ENCODE measurements around the gene FADS3. TPM values are rescaled to one million over a fixed set of nuclear protein-coding genes. Genes with fewer than 3 reads are reported as not detected.

FADS3 gene
- total and polyA plus RNA-seq, 7 experiments from 2014 or later: 0.31 to 8.6 (median 2.1) TPM

GRCh38 chr11:61833926-61834277 lies 57.4 kb downstream of the FADS3 start:
- intact Hi-C loops (cut with micrococcal nuclease): loop anchor here in 1 of 2 donors (1.0 to 5.0 kb wide), 2 partner anchors 42 to 288 kb away; partner anchors contain the start of genes FEN1, INCENP and TMEM258
- no peak for ATAC-seq
- H3K9me3 Mint-ChIP-seq: peaks cover 0 to 5% (median 0%) of the 10 kb centered on the region in 11 donors

GRCh38 chr11:61833471-61833870 lies 57.9 kb downstream of the FADS3 start:
- ChIA-PET POLR2A (interaction anchor here (1.1 to 1.2 kb wide), 2 partner anchors 18 to 42 kb away, joined by 3 to 5 read pairs; no protein-coding TSS in a partner anchor), CTCF (no interaction called here)
- ATAC-seq (peak; percentile 53), DNase-seq (peak in 4 of 9 donors; percentile 20 to 60 (median 26))
- H3K36me3 ChIP-seq (ENCODE audit: control insufficient read depth in 2 of 3, insufficient read depth in 3 of 3, low read length in 3 of 3): no peaks in the 10 kb centered on the region
- H3K27ac Mint-ChIP-seq: peak overlapping the region; percentile 27 to 98 (median 79)
- peaks cover 16 to 22% of the 10 kb centered on the region in 2 donors for H3K4me1 ChIP-seq (ENCODE audit: control insufficient read depth in 2 of 2, insufficient read depth in 2 of 2, low read length in 2 of 2)
- H3K9me3 Mint-ChIP-seq: peaks cover 0 to 5% (median 0%) of the 10 kb centered on the region in 11 donors
- intact Hi-C loops (cut with micrococcal nuclease): loop anchor here in 1 of 2 donors (5.0 kb wide), 1 partner anchor 289 kb away; the partner anchor contains the start of gene INCENP
- H3K27ac ChIP-seq (ENCODE audit: low read depth, low read length): peak overlapping the region; percentile 30
- H3K9me3 ChIP-seq (ENCODE audit: control insufficient read depth in 2 of 3, low read length in 3 of 3): no peaks in the 10 kb centered on the region
- peaks cover 0 to 17% (median 3%) of the 10 kb centered on the region in 5 donors for H3K36me3 Mint-ChIP-seq
- H3K4me3 Mint-ChIP-seq: peak overlapping the region in 8 of 10 donors; percentile 16 to 84 (median 54)
- no peak overlapping the region for H3K4me3 ChIP-seq (ENCODE audit: low read length)
- no peaks in the 10 kb centered on the region for H3K27me3 ChIP-seq (ENCODE audit: control insufficient read depth in 2 of 2, insufficient read depth in 2 of 2, low read length in 2 of 2)
- H3K27me3 Mint-ChIP-seq: peaks cover 0 to 41% (median 29%) of the 10 kb centered on the region in 5 donors
- peaks cover 30 to 72% (median 41%) of the 10 kb centered on the region in 7 donors for H3K4me1 Mint-ChIP-seq

More at GRCh38 chr11:61833926-61834277, 57.4 kb downstream of the FADS3 start:
- DNase-seq: no peak
- peak overlapping the region in 8 of 9 donors; percentile 27 to 98 (median 80) for H3K27ac Mint-ChIP-seq
- peaks cover 0 to 41% (median 27%) of the 10 kb centered on the region in 5 donors for H3K27me3 Mint-ChIP-seq
- no peak overlapping the region for H3K4me3 ChIP-seq (ENCODE audit: low read length)
- ChIA-PET CTCF (no interaction called here), POLR2A (interaction anchor here (0.5 to 1.2 kb wide), 3 partner anchors 18 to 106 kb away, joined by 3 to 5 read pairs (median 3); no protein-coding TSS in a partner anchor)
- peak overlapping the region in 9 of 10 donors; percentile 16 to 84 (median 52) for H3K4me3 Mint-ChIP-seq
- H3K36me3 Mint-ChIP-seq: peaks cover 0 to 21% (median 3%) of the 10 kb centered on the region in 5 donors
- peaks cover 15 to 20% of the 10 kb centered on the region in 2 donors for H3K4me1 ChIP-seq (ENCODE audit: control insufficient read depth in 2 of 2, insufficient read depth in 2 of 2, low read length in 2 of 2)
- H3K4me1 Mint-ChIP-seq: peaks cover 26 to 72% (median 41%) of the 10 kb centered on the region in 7 donors
- no peaks in the 10 kb centered on the region for H3K9me3 ChIP-seq (ENCODE audit: control insufficient read depth in 2 of 3, low read length in 3 of 3)
- no peaks in the 10 kb centered on the region for H3K27me3 ChIP-seq (ENCODE audit: control insufficient read depth in 2 of 2, insufficient read depth in 2 of 2, low read length in 2 of 2)
- peak overlapping the region; percentile 30 for H3K27ac ChIP-seq (ENCODE audit: low read depth, low read length)
- H3K36me3 ChIP-seq (ENCODE audit: control insufficient read depth in 2 of 3, insufficient read depth in 3 of 3, low read length in 3 of 3): no peaks in the 10 kb centered on the region

GRCh38 chr11:61832754-61833153 lies 58.6 kb downstream of the FADS3 start:
- Histone ChIP-seq H3K9me3 (ENCODE audit: control insufficient read depth in 2 of 3, low read length in 3 of 3) (no peaks in the 10 kb centered on the region), H3K4me3 (ENCODE audit: low read length) (no peak overlapping the region), H3K4me1 (ENCODE audit: control insufficient read depth in 2 of 2, insufficient read depth in 2 of 2, low read length in 2 of 2) (peaks cover 16 to 24% of the 10 kb centered on the region in 2 donors), H3K27ac (ENCODE audit: low read depth, low read length) (no peak overlapping the region), H3K27me3 (ENCODE audit: control insufficient read depth in 2 of 2, insufficient read depth in 2 of 2, low read length in 2 of 2) (no peaks in the 10 kb centered on the region), H3K36me3 (ENCODE audit: control insufficient read depth in 2 of 3, insufficient read depth in 3 of 3, low read length in 3 of 3) (no peaks in the 10 kb centered on the region)
- no peak for ATAC-seq
- Mint-ChIP-seq H3K4me3 (peak overlapping the region in 3 of 10 donors; percentile 16 to 84 (median 34)), H3K27me3 (peaks cover 0 to 41% (median 30%) of the 10 kb centered on the region in 5 donors), H3K27ac (peak overlapping the region in 3 of 9 donors; percentile 60 to 98 (median 94)), H3K4me1 (peaks cover 32 to 72% (median 41%) of the 10 kb centered on the region in 7 donors), H3K9me3 (peaks cover 0 to 5% (median 0%) of the 10 kb centered on the region in 11 donors), H3K36me3 (peaks cover 0 to 15% (median 3%) of the 10 kb centered on the region in 5 donors)
- intact Hi-C loops (cut with micrococcal nuclease): loop anchor here in 1 of 2 donors (5.0 kb wide), 1 partner anchor 290 kb away; the partner anchor contains the start of gene INCENP
- DNase-seq: no peak
- POLR2A ChIA-PET: no interaction called here
- CTCF ChIA-PET: no interaction called here

GRCh38 chr11:61832207-61832606 lies 59.1 kb downstream of the FADS3 start:
- Histone ChIP-seq H3K9me3 (ENCODE audit: control insufficient read depth in 2 of 3, low read length in 3 of 3) (no peaks in the 10 kb centered on the region), H3K4me1 (ENCODE audit: control insufficient read depth in 2 of 2, insufficient read depth in 2 of 2, low read length in 2 of 2) (peaks cover 16 to 24% of the 10 kb centered on the region in 2 donors), H3K27me3 (ENCODE audit: control insufficient read depth in 2 of 2, insufficient read depth in 2 of 2, low read length in 2 of 2) (no peaks in the 10 kb centered on the region), H3K27ac (ENCODE audit: low read depth, low read length) (no peak overlapping the region), H3K36me3 (ENCODE audit: control insufficient read depth in 2 of 3, insufficient read depth in 3 of 3, low read length in 3 of 3) (no peaks in the 10 kb centered on the region), H3K4me3 (ENCODE audit: low read length) (no peak overlapping the region)
- Mint-ChIP-seq H3K4me1 (peaks cover 32 to 72% (median 41%) of the 10 kb centered on the region in 7 donors), H3K4me3 (peak overlapping the region in 1 of 10 donors; percentile 91), H3K36me3 (peaks cover 0 to 15% (median 3%) of the 10 kb centered on the region in 5 donors), H3K9me3 (peaks cover 0 to 5% (median 0%) of the 10 kb centered on the region in 11 donors), H3K27me3 (peaks cover 0 to 41% (median 31%) of the 10 kb centered on the region in 5 donors), H3K27ac (peak overlapping the region in 2 of 9 donors; percentile 94 to 98)
- POLR2A ChIA-PET: no interaction called here
- intact Hi-C loops (cut with micrococcal nuclease): loop anchor here in 1 of 2 donors (5.0 kb wide), 1 partner anchor 290 kb away; the partner anchor contains the start of gene INCENP
- ATAC-seq: no peak
- DNase-seq: no peak
- CTCF ChIA-PET: no interaction called here

GRCh38 chr11:61830237-61831105 lies 60.9 kb downstream of the FADS3 start:
- peak overlapping the region in 1 of 9 donors; percentile 98 for H3K27ac Mint-ChIP-seq

GRCh38 chr11:61829806-61830205 lies 61.5 kb downstream of the FADS3 start:
- H3K4me1 Mint-ChIP-seq: peaks cover 27 to 69% (median 35%) of the 10 kb centered on the region in 7 donors
- ATAC-seq (no peak), DNase-seq (no peak)
- peak overlapping the region; percentile 25 to 91 (median 84) for H3K4me3 Mint-ChIP-seq
- no peaks in the 10 kb centered on the region for H3K9me3 ChIP-seq (ENCODE audit: control insufficient read depth in 2 of 3, low read length in 3 of 3)
- H3K36me3 ChIP-seq (ENCODE audit: control insufficient read depth in 2 of 3, insufficient read depth in 3 of 3, low read length in 3 of 3): no peaks in the 10 kb centered on the region
- peak overlapping the region in 1 of 9 donors; percentile 93 for H3K27ac Mint-ChIP-seq
- H3K4me1 ChIP-seq (ENCODE audit: control insufficient read depth in 2 of 2, insufficient read depth in 2 of 2, low read length in 2 of 2): peaks cover 13 to 19% of the 10 kb centered on the region in 2 donors
- CTCF ChIA-PET: interaction anchor here (0.6 to 0.9 kb wide), 3 partner anchors 12 to 276 kb away, joined by 3 to 4 read pairs (median 3); no protein-coding TSS in a partner anchor
- intact Hi-C loops (cut with micrococcal nuclease): loop anchor here (5.0 kb wide), 2 partner anchors 62 to 292 kb away; partner anchors contain the start of genes FADS3 (in 1 of the 2) and INCENP (in 1 of the 2)
- H3K9me3 Mint-ChIP-seq: peaks cover 0 to 5% (median 0%) of the 10 kb centered on the region in 11 donors
- H3K36me3 Mint-ChIP-seq: peaks cover 0 to 17% (median 3%) of the 10 kb centered on the region in 5 donors
- no peak overlapping the region for H3K4me3 ChIP-seq (ENCODE audit: low read length)
- no peaks in the 10 kb centered on the region for H3K27me3 ChIP-seq (ENCODE audit: control insufficient read depth in 2 of 2, insufficient read depth in 2 of 2, low read length in 2 of 2)
- no peak overlapping the region for H3K27ac ChIP-seq (ENCODE audit: low read depth, low read length)
- POLR2A ChIA-PET: no interaction called here
- peaks cover 0 to 49% (median 33%) of the 10 kb centered on the region in 5 donors for H3K27me3 Mint-ChIP-seq

More at GRCh38 chr11:61830237-61831105, 60.9 kb downstream of the FADS3 start:
- H3K36me3 ChIP-seq (ENCODE audit: control insufficient read depth in 2 of 3, insufficient read depth in 3 of 3, low read length in 3 of 3): no peaks in the 10 kb centered on the region
- ATAC-seq: no peak
- H3K27me3 Mint-ChIP-seq: peaks cover 0 to 49% (median 33%) of the 10 kb centered on the region in 5 donors
- H3K27me3 ChIP-seq (ENCODE audit: control insufficient read depth in 2 of 2, insufficient read depth in 2 of 2, low read length in 2 of 2): no peaks in the 10 kb centered on the region
- H3K4me3 Mint-ChIP-seq: peak overlapping the region in 5 of 10 donors; percentile 5 to 91 (median 59)
- no peak overlapping the region for H3K27ac ChIP-seq (ENCODE audit: low read depth, low read length)
- ChIA-PET POLR2A (interaction anchor here (0.9 kb wide), 1 partner anchor 105 kb away, joined by 3 read pairs; no protein-coding TSS in a partner anchor), CTCF (interaction anchor here (0.6 to 0.9 kb wide), 3 partner anchors 11 to 276 kb away, joined by 3 to 4 read pairs (median 3); no protein-coding TSS in a partner anchor)
- intact Hi-C loops (cut with micrococcal nuclease): loop anchor here in 1 of 2 donors (5.0 kb wide), 1 partner anchor 292 kb away; the partner anchor contains the start of gene INCENP
- no peak overlapping the region for H3K4me3 ChIP-seq (ENCODE audit: low read length)
- H3K4me1 ChIP-seq (ENCODE audit: control insufficient read depth in 2 of 2, insufficient read depth in 2 of 2, low read length in 2 of 2): peaks cover 16 to 24% of the 10 kb centered on the region in 2 donors
- peaks cover 0 to 17% (median 3%) of the 10 kb centered on the region in 5 donors for H3K36me3 Mint-ChIP-seq
- no peak for DNase-seq
- peaks cover 31 to 73% (median 39%) of the 10 kb centered on the region in 7 donors for H3K4me1 Mint-ChIP-seq
- peaks cover 0 to 5% (median 0%) of the 10 kb centered on the region in 11 donors for H3K9me3 Mint-ChIP-seq
- H3K9me3 ChIP-seq (ENCODE audit: control insufficient read depth in 2 of 3, low read length in 3 of 3): no peaks in the 10 kb centered on the region

All from naive thymus-derived CD4-positive, alpha-beta T cell (primary cell).